Fibroblast of gingiva (primary cell): ENCODE results near the gene ZNF878.

Experiments
- DNase-seq: peaks from one replicate; pipeline ENCODE4 v3.0.0-alpha.2; 2011; ENCODE audit warnings: low read depth

Gene ZNF878

DNA sequence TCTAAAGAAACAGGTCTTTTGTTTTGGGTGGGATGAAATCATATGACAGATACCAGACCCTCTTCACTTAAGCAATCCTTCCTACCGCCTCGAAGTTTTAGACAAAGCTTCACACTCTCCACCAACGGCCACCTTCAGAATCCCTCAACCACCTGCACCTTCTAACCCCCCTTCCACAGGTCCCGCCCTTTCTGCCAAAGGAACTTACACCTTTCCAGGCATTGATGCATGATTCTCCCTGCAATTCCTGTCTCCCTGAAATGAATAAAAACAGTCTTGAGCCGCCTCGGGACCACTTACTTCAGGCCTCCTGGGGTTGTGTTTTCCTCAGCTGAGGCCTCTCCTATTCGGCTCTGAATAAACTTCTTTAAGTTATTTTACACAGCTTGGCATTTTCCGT lies 18.1 kb downstream of the ZNF878 start:
- DNase-seq = no peak

DNA sequence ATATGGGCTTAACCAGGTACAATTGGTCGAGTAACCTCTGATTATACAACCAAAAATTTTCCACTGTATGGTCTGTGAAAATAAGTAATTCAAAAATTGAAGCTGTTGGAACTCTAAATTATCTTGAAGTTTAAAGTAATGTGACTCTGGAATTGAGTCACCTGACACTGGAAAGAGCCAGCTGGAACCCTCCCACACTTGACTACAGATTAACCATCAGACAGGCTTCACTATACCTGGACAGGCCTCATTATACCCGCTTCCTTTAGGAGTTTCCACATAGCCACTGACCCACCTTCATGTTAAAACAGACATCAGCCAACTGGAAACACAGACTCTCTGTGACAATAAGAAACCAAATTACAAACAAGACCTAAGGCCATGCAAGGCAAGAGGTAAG lies 18.6 kb downstream of the ZNF878 start:
- DNase-seq = no peak

DNA sequence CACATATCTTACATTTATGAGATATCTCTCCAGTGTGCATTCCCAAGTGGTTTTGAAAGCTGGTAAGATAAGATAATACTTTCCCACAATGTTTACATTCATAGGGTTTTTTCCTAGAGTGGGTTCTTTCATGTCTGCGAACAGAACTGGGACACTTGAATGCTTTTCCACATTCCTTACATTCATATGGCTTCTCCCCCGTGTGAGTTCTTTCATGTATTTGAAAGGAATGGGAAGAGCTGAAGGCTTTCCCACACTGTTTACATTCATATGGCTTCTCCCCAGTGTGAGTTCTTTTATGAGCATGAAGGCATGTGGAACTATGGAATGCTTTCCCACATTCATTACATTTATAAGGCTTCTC lies 37.0 kb downstream of the ZNF878 start:
- no peak for DNase-seq

DNA sequence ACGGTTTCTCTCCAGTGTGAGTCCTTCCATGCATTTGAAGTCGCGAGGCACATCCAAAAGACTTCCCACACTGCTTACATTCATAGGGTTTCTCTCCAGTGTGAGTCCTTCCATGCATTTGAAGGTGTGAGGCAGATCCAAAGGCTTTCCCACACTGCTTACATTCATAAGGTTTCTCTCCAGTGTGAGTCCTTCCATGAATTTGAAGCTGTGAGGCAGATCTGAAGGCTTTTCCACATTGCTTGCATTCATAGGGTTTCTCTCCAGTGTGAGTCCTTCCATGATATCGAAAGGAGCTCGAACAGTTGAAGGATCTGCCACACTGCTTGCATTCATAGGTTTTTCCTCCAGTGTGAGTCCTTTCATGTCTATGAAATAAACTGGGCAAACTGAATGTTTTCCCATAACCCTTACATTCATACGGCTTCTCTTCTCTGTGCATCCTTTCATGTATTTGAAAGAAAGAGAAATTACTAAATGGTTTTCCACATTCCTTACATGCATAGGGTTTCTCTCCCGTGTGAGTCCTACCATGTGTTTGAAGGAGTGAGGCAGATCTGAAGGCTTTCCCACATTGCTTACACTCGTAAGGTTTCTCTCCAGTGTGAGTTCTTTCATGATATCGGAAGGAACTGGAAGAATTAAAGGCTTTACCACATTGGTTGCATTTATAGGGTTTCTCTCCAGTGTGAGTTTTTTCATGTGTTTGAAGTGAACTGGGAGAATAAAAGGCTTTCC lies 37.6 kb downstream of the ZNF878 start:
- DNase-seq = no peak

DNA sequence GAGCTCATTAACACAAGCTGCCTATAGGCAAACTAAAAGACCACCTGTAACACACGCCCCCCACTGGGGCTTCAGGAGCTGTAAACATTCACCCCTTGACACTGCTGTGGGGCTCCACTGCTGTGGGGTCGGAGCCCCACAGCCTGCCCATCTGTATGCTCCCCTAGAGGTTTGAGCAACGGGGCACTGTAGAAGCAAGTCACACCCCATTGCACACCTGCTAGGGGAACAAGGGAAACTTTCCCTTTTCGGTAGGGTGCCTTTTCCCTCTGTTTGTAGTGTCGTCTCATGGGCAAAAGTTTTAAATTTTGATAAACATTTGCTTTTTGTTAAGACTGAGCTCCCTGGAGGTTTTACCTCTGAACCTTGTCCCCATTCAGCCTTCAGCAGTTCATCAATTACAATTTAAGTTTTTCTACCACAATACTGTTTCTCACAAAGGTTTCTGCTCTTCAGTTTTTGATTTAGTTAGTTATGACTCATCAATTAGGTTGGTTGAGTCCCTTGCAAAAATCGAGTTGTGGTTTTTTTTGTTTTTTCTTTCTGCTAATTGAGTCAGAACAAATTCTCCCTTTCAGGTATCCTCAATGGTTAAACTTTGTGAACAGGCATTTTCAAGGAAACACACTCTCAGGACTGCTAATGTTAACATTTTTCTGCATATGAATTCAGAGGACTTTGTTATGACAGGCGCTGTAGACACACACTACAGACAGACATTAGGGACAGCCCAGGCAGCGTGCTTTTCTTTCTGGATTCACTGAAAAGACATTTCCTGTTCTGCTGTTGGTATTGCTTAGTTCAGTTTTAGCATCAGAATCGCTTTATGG lies 52.4 kb downstream of the ZNF878 start:
- DNase-seq = no peak

DNA sequence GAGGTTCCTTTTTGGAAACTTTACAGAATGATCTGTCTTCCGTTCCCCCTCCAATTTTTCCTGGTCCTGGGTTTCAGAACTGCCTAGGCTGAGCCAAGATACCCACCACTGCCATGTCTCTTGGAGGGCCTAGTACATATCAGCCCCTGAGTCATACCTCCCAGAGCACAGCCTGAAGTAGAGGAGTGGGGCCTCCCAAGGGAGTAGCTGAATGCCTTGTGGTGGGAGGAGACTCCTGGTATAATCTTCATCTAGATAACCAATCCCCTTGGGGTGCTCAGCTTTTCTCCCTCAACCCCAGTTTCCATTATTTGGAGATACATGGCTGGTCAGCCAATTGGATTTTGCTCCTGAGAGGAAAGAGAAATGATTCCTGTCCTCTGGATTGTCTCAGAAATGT lies 57.6 kb downstream of the ZNF878 start:
- DNase-seq = no peak
